ENCODE data around the gene ZNF763.
"Not testable (repeated sequence)": the region's sequence is repeated elsewhere in the genome, so short reads cannot be mapped to it uniquely, and the experiment has no call there.

The ZNF763 gene

DNA sequence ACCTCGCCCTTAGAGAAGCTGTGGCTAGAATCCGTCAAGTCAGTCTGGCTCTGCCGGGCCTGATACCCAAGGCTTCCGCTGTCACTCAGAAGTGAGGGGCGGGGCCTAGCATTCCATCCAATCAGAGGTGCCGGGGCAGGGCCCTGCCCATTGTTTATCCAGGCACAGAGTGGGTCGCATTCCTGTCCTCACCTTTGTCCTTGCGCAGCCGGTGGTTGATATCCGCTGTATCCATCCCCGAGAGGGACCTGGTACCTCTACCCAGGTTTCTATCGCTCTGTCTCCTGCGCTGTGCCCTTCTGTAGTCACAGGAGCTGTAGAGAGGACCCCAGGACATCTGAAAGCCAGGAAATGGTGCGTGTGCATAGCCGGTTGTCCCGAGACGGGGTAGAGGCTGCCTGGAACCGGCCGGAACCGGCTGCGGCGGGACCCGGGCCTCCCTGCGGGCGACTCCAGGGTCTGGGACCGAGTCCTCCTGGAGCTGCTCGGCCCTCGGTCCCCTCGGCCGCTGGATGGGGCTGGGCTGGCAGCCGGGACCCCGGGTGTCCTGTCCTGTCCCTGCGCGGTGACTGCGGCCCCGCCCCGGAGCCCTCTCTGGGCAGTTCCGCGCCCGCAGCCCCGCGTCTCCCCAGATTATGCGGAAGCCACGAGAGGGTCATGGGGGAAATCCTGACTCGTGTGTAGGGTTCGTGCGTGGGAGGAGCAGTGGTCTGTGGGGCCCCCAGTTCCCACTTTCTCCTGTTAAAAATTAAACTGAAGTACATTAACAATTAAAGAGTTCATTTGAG is at the start of gene ZNF763:
ZNF763 (plus strand) TSS at position 183 of the 788 bp plus-strand sequence; CDS start at position 352, 169 bp downstream.
- TF ChIP-seq JUND (IDR thresholded peaks at IDR 0.05; ENCODE audit: low read depth), result no peak
- peak; percentile 77 to 93 for DNase-seq (ENCODE audit: low read depth in 1 of 2, low spot score in 1 of 2)
- in situ Hi-C loops (cut with HindIII; ENCODE audit: low pct_unique_long_range_greater_than_20kb, low sequenced_read_pairs), result no loop called here

DNA sequence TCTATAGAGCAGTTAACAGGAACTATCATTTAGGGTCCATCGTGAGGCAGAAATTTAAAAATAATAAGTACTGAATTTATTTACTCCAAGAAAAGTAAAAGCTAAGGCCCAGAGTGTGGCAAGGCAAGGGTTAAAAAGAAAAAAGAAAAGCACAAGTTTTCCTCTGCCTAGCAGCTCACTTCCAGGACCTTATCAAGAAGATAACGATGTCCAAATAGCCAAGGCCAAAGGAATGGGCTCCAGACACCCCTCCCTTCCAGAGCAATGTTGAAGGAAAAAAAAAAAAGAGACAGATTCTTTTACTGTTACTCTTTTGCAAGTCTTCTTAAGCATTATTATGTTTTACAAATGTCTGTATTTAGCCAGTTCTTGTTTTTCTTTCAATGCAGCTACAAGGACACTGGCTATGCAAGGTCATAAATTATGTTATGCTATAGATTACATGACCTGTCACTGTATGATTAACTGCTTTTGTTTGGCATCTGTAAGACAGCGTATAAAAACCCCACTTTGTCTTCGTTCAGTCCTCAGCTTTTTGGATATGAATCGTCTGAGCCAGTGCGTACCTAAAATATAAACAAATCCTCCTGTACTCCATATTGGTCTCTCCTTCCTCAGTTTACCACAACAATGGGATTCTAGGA is 42.9 kb upstream of the ZNF763 start:
- in situ Hi-C loops (cut with HindIII; ENCODE audit: low pct_unique_long_range_greater_than_20kb, low sequenced_read_pairs), result no loop called here
- TF ChIP-seq JUND (IDR thresholded peaks at IDR 0.05; ENCODE audit: low read depth), result no peak
- DNase-seq (ENCODE audit: low read depth in 1 of 2, low spot score in 1 of 2), result no peak

DNA sequence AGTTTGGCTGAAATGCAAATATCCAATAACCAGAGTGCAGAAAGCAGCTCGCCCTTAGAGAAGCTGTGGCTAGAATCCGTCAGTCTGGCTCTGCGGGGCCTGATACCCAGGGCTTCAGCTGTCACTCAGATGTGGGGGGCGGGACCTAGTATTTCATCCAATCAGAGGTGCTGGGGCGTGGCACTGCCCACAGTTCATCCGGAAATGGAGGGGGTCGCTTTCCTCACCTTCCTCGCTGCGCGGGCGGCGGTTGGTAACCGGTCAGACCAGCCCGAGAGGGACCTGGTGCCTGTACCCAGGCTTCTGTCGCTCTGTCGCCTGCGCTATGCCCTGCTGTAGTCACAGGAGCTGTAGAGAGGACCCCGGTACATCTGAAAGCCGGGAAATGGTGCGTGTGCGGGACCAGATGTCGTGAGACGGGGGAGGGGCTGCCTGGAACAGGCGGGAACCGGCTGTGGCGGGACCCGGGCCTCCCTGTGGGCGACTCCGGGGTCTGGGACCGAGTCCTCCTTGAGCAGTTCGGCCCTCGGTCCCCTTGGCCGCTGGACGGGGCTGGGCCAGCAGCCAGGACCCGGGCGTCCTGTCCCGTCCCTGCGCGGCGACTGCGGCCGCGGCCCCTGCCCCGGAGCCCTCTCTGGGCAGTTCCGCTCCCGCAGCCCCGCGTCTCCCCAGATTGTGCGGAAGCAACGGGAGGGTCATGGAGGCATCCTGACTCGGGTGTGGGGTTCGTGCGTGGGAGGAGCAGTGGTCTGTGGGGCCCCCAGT is 39.8 kb upstream of the ZNF763 start, which contains the start of gene ZNF700:
ZNF700 (plus strand) TSS at position 222 of the 765 bp plus-strand sequence; CDS start at position 326, 104 bp downstream.
- peak; percentile 68 to 97 for DNase-seq (ENCODE audit: low read depth in 1 of 2, low spot score in 1 of 2)
- TF ChIP-seq JUND (IDR thresholded peaks at IDR 0.05; ENCODE audit: low read depth), result no peak
- in situ Hi-C loops (cut with HindIII; ENCODE audit: low pct_unique_long_range_greater_than_20kb, low sequenced_read_pairs), result no loop called here

DNA sequence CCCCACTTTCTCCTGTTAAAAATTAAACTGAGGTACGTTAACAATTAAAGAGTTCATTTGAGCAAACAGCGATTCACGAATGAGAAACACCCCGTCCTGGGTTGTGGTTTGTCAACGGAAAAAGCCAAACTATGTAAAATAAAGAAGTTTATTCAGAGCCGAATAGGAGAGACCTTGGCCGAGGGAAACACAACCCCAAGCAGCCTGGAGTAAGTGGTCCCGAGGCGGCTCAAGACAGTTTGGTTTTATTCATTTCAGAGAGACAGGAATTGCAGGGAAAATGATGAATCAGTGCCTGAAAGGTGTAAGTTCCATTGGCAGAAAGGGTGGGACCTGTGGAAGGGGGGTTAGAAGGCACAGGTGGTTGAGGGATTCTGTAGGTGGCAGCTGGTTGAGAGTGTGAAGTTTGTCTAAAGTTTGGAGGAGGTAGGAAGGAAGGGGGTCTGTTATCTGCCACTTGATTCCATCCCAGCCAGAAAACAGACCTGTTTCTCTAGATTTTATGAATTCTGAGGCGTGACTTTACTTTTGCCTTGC is 39.1 kb upstream of the ZNF763 start:
- in situ Hi-C loops (cut with HindIII; ENCODE audit: low pct_unique_long_range_greater_than_20kb, low sequenced_read_pairs); DNase-seq (ENCODE audit: low read depth in 1 of 2, low spot score in 1 of 2): not testable (repeated sequence)

DNA sequence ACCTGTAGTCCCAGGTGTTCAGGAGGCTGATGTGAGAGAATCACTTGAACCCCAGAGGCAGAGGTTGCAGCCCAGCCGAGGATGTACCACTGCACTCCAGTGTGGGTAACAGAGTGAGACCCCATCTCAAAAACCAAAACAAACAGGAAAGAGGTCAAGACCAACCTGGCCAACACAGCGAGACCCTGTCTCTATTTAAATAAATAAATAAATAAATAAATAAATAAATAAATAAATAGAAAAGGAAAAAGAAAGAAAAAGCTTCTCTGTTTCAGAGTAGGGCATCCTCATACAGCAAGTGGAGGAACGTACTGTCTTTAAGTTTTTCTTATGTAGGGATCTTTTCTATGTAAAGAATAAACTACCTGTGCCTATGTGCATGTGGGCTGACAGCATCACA is 37.6 kb upstream of the ZNF763 start:
- DNase-seq (ENCODE audit: low read depth in 1 of 2, low spot score in 1 of 2), result no peak
- in situ Hi-C loops (cut with HindIII; ENCODE audit: low pct_unique_long_range_greater_than_20kb, low sequenced_read_pairs), result no loop called here
- no peak for TF ChIP-seq JUND (IDR thresholded peaks at IDR 0.05; ENCODE audit: low read depth)

DNA sequence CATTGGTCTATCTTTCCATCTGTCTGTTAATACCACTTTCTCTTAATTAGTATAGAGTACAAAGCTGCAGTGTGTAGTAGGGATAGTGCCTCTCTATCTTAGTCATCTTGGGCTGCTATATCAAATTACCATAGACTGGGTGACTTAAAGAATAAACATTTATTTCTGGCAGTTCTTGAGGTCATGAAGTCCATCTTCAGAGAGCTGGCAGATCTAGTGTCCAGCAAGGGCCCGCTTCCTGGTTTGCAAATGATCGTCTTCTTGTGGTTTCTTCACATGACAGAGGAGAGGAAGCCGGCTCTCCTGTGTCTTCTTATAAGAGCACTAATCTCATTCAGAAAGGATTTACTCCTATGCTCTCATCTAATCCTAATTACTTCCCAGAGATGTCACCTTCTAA is 33.8 kb upstream of the ZNF763 start:
- in situ Hi-C loops (cut with HindIII; ENCODE audit: low pct_unique_long_range_greater_than_20kb, low sequenced_read_pairs), result no loop called here
- DNase-seq (ENCODE audit: low read depth in 1 of 2, low spot score in 1 of 2), result no peak
- no peak for TF ChIP-seq JUND (IDR thresholded peaks at IDR 0.05; ENCODE audit: low read depth)

DNA sequence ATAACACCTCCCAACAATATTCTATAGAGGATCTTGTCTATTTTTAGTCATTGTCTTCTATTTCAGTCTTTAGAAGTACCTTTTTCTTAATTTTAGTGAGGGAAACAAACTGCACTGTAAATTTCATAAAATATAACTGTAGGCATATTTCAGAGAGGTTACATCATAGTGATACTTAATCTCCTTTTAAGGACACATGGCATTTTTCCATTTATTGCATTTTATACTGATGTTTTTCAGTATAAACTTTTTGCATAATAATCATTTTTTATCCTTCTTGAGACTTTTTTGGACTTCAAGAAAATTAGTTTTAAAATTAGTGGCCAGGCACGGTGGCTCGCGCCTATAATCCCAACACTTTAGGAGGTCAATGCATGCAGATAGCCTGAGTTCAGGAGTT is 33.3 kb upstream of the ZNF763 start:
- in situ Hi-C loops (cut with HindIII; ENCODE audit: low pct_unique_long_range_greater_than_20kb, low sequenced_read_pairs), result no loop called here
- TF ChIP-seq JUND (IDR thresholded peaks at IDR 0.05; ENCODE audit: low read depth), result no peak
- DNase-seq (ENCODE audit: low read depth in 1 of 2, low spot score in 1 of 2), result no peak

DNA sequence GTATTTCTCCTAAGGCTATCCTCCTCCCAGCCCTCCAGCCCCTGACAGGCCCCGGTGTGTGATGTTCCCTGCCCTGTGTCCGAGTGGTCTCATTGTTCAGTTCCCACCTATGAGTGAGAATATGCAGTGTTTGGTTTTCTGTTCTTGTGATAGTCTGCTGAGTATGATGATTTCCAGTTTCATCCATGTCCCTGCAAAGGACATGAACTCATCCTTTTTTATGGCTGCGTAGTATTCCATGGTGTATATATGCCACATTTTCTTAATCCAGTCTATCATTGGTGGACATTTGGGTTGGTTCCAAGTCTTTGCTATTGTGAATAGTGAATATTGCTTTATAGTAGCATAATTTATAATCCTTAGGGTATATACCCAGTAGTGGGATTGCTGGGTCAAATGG is 29.0 kb upstream of the ZNF763 start:
- DNase-seq (ENCODE audit: low read depth in 1 of 2, low spot score in 1 of 2); in situ Hi-C loops (cut with HindIII; ENCODE audit: low pct_unique_long_range_greater_than_20kb, low sequenced_read_pairs): not testable (repeated sequence)

DNA sequence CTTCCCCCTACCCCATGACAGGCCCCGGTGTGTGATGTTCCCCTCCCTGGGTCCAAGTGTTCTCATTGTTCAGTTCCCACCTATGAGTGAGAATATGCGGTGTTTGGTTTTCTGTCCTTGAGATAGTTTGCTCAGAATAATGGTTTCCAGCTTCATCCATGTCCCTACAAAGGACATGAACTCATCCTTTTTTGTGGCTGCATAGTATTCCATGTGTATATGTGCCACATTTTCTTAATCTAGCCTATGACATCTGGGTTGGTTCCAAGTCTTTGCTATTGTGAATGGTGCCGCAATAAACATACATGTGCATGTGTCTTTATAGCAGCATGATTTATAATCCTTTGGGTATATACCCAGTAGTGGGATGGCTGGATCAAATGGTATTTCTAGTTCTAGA is 26.5 kb upstream of the ZNF763 start:
- DNase-seq (ENCODE audit: low read depth in 1 of 2, low spot score in 1 of 2); in situ Hi-C loops (cut with HindIII; ENCODE audit: low pct_unique_long_range_greater_than_20kb, low sequenced_read_pairs): not testable (repeated sequence)

DNA sequence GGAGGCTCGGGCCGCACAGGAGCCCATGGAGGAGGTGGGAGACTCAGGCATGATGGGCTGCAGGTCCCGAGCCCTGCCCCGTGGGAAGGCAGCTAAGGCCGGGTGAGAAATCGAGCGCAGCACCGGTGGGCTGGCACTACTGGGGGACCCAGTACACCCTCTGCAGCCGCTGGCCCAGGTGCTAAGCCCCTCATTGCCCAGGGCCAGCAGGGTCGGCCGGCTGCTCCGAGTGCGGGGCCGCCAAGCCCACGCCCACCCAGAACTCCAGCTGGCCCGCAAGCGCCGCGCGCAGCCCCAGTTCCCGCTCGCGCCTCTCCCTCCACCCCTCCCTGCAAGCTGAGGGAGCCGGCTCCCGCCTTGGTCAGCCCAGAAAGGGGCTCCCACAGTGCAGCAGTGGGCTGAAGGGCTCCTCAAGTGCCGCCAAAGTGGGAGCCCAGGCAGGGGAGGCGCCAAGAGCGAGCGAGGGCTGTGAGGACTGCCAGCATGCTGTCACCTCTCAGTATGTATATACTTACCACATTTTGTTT is 23.4 kb upstream of the ZNF763 start:
- in situ Hi-C loops (cut with HindIII; ENCODE audit: low pct_unique_long_range_greater_than_20kb, low sequenced_read_pairs); DNase-seq (ENCODE audit: low read depth in 1 of 2, low spot score in 1 of 2): not testable (repeated sequence)

DNA sequence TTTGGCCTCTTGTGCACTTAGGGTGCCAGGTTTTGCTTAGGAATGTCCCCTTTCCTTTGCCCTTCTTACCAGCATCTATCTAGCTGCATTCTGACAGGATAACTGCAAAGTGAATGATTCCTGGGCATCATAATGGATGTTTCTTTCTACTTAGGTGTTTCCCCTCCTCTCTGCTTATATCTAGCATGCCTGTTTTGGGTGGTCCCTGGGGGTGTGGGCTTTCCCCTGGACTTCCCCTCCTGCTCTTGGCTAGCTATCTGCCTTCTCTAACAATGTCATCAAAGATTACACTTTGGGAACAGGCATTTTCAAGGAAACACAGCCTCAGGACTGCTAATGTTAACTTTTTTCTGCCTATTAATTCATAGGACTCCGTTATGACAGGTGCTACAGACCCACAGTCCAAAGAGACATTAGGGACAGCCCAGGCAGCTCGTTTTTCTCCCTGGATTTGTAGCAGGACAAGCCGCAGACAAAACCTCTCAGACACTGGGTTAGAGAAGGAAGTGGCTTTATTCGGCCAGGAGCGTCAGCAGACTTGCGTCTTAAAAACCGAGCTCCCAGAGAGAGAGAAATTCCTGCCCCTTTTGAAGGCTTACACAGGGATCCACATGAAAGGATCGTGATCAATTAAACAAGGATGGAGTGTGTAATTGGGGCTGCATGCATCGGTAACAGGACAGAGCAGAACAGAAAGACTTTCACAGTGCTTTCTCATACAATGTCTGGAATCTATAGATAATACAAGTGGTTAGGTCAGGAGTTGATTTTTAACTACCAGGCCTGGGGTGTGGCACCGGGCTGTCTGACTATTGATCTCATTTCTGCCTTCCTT is 22.6 kb upstream of the ZNF763 start:
- TF ChIP-seq JUND (IDR thresholded peaks at IDR 0.05; ENCODE audit: low read depth), result no peak
- DNase-seq (ENCODE audit: low read depth in 1 of 2, low spot score in 1 of 2), result no peak
- in situ Hi-C loops (cut with HindIII; ENCODE audit: low pct_unique_long_range_greater_than_20kb, low sequenced_read_pairs), result no loop called here

DNA sequence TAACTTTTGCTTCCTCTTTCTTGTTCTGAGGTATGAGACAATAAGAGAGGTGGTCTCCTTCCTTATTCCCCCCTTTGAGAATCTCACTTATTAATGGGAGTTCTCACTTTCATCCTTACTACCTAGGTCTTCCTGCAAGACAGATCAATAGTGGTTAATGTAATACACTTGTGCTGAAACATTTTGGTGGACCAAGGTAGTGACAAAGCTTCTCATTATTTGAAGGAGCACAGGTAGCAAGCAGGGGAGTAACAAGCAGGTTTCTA is 22.1 kb upstream of the ZNF763 start:
- peak in 1 of 2 experiments; percentile 30 for DNase-seq (ENCODE audit: low read depth in 1 of 2, low spot score in 1 of 2)
- in situ Hi-C loops (cut with HindIII; ENCODE audit: low pct_unique_long_range_greater_than_20kb, low sequenced_read_pairs), result no loop called here

More for the DNA sequence above, 22.1 kb upstream of the ZNF763 start:
- TF ChIP-seq JUND (IDR thresholded peaks at IDR 0.05; ENCODE audit: low read depth), result no peak

Measured in T47D (cell line).